ENCODE results near the gene GMDS. TPM values are rescaled to one million over a fixed set of nuclear protein-coding genes. Genes with fewer than 3 reads are reported as not detected.

The GMDS gene
- total RNA-seq, 6 experiments from 2014 or later: 13.2 to 18.0 (median 14.7) TPM

- Mint-ChIP-seq H3K4me3 (no peak overlapping the region), H3K27me3 (ENCODE audit: insufficient read depth) (no peaks in the 10 kb centered on the region), H3K4me1 (ENCODE audit: low read depth) (no peaks in the 10 kb centered on the region), H3K27ac (no peak overlapping the region), H3K36me3 (ENCODE audit: low read depth) (no peaks in the 10 kb centered on the region), H3K9me3 (no peaks in the 10 kb centered on the region)
- TF ChIP-seq CTCF (IDR thresholded peaks at IDR 0.05): no peak
- DNase-seq: no peak
Observed at GRCh38 chr6:2190661-2191389, 54.6 kb downstream of the GMDS start.

- peaks cover 5% of the 10 kb centered on the region; the same call in 1 of the 2 replicates for H3K4me1 Mint-ChIP-seq (ENCODE audit: low read depth)
- no peak for TF ChIP-seq CTCF (IDR thresholded peaks at IDR 0.05)
- DNase-seq: no peak
- H3K27me3 Mint-ChIP-seq (ENCODE audit: insufficient read depth): no peaks in the 10 kb centered on the region
- H3K4me3 Mint-ChIP-seq: no peak overlapping the region
- no peaks in the 10 kb centered on the region for H3K36me3 Mint-ChIP-seq (ENCODE audit: low read depth)
- no peaks in the 10 kb centered on the region for H3K9me3 Mint-ChIP-seq
- H3K27ac Mint-ChIP-seq: no peak overlapping the region
Observed at GRCh38 chr6:2188856-2189384, 56.5 kb downstream of the GMDS start.

- no peak for DNase-seq
- no peaks in the 10 kb centered on the region for H3K36me3 Mint-ChIP-seq (ENCODE audit: low read depth)
- no peak overlapping the region for H3K27ac Mint-ChIP-seq
- no peaks in the 10 kb centered on the region for H3K27me3 Mint-ChIP-seq (ENCODE audit: insufficient read depth)
- no peak overlapping the region for H3K4me3 Mint-ChIP-seq
- no peak for TF ChIP-seq CTCF (IDR thresholded peaks at IDR 0.05)
- no peaks in the 10 kb centered on the region for H3K9me3 Mint-ChIP-seq
- H3K4me1 Mint-ChIP-seq (ENCODE audit: low read depth): peaks cover 9% of the 10 kb centered on the region
Observed at GRCh38 chr6:2188397-2188796, 57.0 kb downstream of the GMDS start.

DNA sequence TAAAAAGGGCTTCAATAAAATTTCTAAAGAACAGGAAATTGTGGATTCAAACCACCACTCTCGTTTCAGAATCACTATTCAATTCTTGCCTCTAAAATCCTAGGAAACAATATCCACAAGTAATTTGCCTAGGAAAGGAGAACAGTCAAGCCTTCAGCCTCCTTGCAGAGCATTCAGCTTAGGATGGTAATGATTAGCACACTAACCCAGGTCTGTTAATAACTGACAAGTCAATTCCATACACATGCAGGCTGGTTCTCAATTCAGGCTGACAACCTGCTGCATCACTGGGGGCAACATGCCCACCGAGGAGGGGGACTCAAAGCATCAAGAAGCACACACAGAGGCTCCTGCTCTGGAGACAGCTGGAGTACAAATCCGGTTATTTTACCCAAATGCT, 57.6 kb downstream of the GMDS start:
- Mint-ChIP-seq H3K9me3 (no peaks in the 10 kb centered on the region), H3K27ac (no peak overlapping the region), H3K4me3 (no peak overlapping the region), H3K27me3 (ENCODE audit: insufficient read depth) (no peaks in the 10 kb centered on the region), H3K36me3 (ENCODE audit: low read depth) (no peaks in the 10 kb centered on the region), H3K4me1 (ENCODE audit: low read depth) (peaks cover 14% of the 10 kb centered on the region)
- no peak for DNase-seq
- no peak for TF ChIP-seq CTCF (IDR thresholded peaks at IDR 0.05)

DNA sequence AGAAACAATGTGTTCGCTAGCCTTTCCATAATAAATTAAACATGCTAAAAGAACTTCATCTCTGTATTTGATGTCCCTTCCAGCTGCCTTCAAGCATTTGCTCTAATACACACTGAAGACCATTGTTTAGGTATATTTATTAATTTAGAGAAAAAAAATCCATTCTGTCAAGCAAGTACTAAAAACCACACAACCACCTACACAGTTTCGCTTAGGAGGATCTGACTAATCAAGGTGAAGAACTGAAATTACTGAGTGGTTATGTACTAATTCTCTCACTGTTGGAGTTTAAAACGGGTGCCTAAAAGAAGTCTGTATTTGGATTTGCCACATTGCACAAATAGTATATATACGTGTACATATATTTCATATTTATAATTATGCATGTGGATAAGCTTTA, 58.9 kb downstream of the GMDS start:
- no peak for TF ChIP-seq CTCF (IDR thresholded peaks at IDR 0.05)
- H3K27ac Mint-ChIP-seq: no peak overlapping the region
- H3K4me3 Mint-ChIP-seq: no peak overlapping the region

More for the DNA sequence above, 58.9 kb downstream of the GMDS start:
- no peaks in the 10 kb centered on the region for H3K9me3 Mint-ChIP-seq
- H3K4me1 Mint-ChIP-seq (ENCODE audit: low read depth): peaks cover 21% of the 10 kb centered on the region
- no peaks in the 10 kb centered on the region for H3K27me3 Mint-ChIP-seq (ENCODE audit: insufficient read depth)
- H3K36me3 Mint-ChIP-seq (ENCODE audit: low read depth): no peaks in the 10 kb centered on the region
- no peak for DNase-seq
